HG03378 (cell line): ENCODE measurements around the gene PTPN14.

Experiments
- ATAC-seq: cut with Tn5 transposase; IDR thresholded peaks from one replicate; pipeline ENCODE4 v1.9.1; 2021; ENCODE audit warnings: mild to moderate bottlenecking, moderate library complexity; ENCODE audit not compliant: unreplicated experiment

Gene PTPN14

GRCh38 chr1:214569357-214570004 lies 18.1 kb upstream of the PTPN14 start:
- ATAC-seq = no peak

- no peak for ATAC-seq
These were observed 16.9 kb upstream of the PTPN14 start for GRCh38 chr1:214568328-214568727.

GRCh38 chr1:214567481-214567980 lies 16.1 kb upstream of the PTPN14 start:
- ATAC-seq = no peak

- ATAC-seq = peak; percentile 56
These were observed 15.0 kb upstream of the PTPN14 start for GRCh38 chr1:214566158-214567104.

- no peak for ATAC-seq
These were observed 13.9 kb upstream of the PTPN14 start for GRCh38 chr1:214565310-214565709.

DNA sequence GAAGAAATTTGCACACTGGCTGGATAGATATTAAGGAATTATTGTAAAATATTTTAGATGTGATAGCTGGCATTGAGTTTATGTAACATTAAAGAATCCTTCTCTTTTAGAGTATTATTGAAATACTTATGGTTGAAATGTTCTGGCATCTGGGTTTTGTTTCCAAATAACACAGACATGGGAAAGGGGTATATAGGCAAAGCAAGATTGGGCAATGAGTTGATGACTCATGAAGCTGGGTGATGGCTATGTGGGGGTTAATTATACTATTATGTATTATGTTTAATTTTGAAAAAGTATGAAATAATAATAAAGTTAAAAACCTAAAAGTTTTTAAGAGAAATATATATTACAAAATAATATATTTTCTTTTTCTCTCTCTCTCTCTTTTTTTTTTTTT lies 12.5 kb upstream of the PTPN14 start:
- ATAC-seq = no peak

- ATAC-seq = peak; percentile 83
These were observed 6.7 kb upstream of the PTPN14 start for GRCh38 chr1:214557952-214558735.

DNA sequence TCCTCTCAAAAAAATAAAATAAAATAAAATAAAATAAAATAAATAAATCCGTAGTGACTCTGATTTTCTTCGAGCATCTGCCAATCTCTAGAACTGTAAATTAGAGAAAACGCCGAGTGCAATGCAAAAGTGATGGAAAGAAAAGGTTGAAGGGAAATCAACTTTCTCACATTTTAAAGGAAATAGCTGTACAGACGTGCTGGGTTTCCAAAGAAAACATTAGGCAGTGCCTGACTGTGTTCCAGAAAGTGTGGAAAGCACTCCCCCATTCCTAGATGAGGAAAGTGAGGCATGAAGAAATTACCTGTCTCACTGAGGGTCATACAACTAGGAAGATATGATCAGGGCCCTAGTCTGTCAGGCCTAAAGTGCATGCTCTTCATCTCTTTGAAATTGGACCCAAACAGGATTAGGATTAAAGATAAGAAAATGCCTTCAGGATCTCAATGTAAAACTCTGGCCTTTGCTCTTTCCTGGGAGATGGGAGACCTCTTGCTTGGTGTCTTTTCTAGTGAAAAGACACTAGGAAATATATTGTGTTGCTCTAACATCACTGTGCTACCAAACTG lies 1.8 kb upstream of the PTPN14 start:
- no peak for ATAC-seq

DNA sequence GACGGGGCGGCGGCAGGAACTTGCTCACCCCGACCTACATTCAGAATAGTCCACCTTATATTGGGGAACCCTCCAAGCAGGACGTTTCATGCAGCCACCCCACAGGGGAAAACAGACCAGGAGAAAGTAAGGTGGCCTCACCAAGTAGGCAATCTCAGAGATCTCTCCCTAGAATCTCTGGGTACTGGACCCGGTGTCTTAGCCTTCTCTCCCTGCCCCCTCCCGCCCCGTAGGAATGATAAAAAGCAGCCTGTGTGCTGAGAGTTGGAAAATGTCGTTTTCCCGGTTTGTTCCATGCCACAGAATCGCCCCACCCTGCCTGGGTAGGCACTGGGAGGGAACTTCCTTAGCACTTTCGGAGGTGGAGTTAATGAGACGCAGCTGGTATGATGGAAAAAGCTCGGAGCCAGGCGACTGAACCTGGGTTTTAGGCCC lies 789 bp upstream of the PTPN14 start:
- no peak for ATAC-seq

- no peak for ATAC-seq
These were observed 456 bp downstream of the PTPN14 start for GRCh38 chr1:214550857-214551435.

DNA sequence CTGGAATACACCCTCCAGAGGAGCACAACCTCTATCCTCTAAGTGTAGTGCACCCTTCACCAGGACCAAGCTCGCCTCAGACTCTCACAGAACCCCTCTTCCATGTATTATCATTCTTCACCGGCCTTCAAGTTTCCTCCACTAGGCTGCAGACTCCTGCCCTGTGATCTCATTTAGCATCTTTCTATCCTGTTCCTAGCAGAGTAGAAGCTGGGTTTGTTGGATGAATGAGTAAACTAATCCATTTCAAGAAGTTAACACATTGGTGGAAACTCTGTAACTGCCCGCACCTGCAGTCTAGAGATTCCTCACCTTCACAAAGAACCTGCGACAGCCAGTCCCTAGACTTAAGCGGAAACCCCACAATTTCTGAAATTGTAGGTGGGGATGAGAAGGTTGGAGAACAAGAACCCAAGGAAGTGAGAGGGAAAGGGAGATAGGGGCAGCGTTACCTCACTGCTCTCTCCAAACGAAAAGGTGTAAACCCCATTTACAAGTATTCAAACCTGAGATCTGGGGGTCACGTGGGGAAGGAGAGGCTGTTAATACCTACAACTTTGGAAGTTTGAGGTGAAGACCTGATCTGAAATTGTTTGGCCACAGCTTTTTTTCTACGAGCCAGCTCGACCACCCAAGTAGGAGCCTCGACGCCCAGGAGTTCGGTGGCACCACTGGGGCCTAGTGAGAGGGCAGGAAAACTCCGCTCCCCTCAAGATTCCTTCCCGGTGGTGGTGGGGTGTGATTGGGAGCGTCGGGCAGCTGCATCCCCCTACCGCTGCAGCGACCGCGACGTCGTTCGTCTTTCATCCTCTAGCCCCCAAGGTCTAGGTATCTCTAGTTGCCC lies 1.2 kb downstream of the PTPN14 start:
- ATAC-seq = no peak

GRCh38 chr1:214549604-214550003 lies 1.8 kb downstream of the PTPN14 start:
- ATAC-seq = no peak

- ATAC-seq = no peak
These were observed 2.4 kb downstream of the PTPN14 start for GRCh38 chr1:214548988-214549387.

GRCh38 chr1:214548271-214548670 lies 3.1 kb downstream of the PTPN14 start:
- no peak for ATAC-seq

DNA sequence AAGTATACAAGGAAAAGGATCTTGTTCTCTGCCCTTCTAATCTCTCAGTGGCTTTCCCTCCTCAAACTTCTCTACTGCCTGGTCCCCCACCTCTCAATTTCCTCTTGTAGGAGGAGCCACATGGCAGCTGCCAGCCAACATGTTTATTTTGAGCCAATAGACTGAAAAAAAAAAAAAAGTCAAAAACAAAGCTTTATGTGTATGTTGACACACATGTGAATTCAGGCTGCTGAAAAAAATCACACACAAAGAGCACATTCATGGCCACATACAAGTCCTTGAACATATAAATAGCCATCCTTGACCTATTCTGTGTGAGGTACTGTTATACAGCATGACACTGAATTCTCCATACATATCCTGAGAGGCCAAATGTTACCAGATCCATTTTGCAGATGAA lies 3.7 kb downstream of the PTPN14 start:
- no peak for ATAC-seq

GRCh38 chr1:214546886-214547641 lies 4.3 kb downstream of the PTPN14 start:
- ATAC-seq = no peak

DNA sequence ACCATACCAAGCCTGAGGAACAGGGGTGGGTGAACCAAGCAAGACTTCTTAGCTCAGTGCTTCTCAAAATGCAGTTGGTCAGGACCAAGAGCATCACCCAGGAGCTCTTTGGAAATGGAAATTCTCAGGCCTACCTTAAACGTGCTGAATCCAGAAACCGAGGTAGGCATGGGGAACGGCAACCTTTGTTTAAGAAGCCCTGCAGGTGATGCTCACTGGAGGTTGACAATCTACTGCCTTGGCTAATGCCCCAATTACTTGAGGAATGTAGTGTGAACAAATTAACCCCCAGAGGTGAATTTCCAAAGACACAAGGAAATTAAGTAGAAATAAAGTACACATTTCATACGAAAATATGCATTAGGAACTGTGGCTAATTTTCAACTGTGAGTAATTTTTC lies 5.3 kb downstream of the PTPN14 start:
- no peak for ATAC-seq

DNA sequence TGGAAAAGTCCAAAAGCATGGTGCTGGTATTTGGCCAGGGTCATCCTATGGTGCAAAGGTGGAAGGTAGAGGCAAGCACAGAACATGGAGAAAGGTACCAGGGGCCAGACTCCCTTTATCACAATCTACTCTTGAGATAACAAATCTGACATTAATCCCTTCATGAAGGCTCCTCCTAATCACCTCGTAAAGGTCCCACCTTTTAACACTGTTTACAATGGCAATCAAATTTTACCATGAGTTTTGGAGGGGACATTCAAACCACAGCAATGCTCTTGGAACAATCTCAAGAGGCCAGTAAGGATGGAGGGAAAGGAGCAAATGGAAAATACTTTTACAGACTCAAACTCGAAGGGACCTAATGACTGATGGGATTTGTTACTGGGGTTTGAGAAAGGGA lies 6.1 kb downstream of the PTPN14 start:
- ATAC-seq = no peak

DNA sequence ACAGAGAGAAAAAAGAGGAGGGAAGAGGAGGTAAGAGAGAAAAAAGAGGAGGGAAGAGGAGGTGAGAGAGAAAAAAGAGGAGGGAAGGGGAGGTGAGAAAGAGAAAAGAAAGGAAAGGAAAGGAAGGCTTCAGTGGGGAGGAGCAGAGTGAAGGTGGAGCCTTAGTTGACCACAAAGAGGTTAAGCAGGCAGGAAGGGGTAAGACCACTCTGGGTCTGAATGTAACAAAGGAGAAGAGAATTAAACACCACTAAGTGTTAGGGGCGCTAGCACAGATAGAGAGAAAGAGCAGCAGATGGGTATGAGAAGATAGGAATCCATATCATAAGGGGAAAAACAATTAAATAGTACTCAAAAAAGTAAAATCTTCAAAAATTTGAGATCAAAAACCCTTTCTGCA lies 6.6 kb downstream of the PTPN14 start:
- no peak for ATAC-seq
